Measurements from ENCODE around the gene KIAA2012. TPM values are rescaled to one million over a fixed set of nuclear protein-coding genes. Genes with fewer than 3 reads are reported as not detected.

Gene KIAA2012
- polyA plus RNA-seq, 3 donors = not detected

GRCh38 chr2:202121532-202122162, 48.6 kb downstream of the KIAA2012 start:
- WGBS (ENCODE audit: insufficient coverage) = 27% methylated on average over 8 of the region's 9 CpGs
- H4K20me1 ChIP-seq (ENCODE audit: insufficient read depth, low read length) = no peaks in the 10 kb centered on the region
- H3K9me3 ChIP-seq (replicated peaks in 1 of 2; ENCODE audit: control insufficient read depth in 1 of 2, insufficient read depth in 1 of 2, low read length in 2 of 2) = peaks cover 0 to 14% of the 10 kb centered on the region in 2 donors
- H3K36me3 ChIP-seq (replicated peaks in 1 of 2; ENCODE audit: control insufficient read depth in 1 of 2, insufficient read depth in 2 of 2, low read length in 2 of 2) = no peaks in the 10 kb centered on the region
- H3K36me3 Mint-ChIP-seq = peaks cover 0 to 4% of the 10 kb centered on the region in 2 donors
- peak overlapping the region; percentile 35 for H3K4me2 ChIP-seq (replicated peaks; ENCODE audit: extremely low read depth, low read length, poor library complexity, severe bottlenecking)
- peak overlapping the region in 1 of 2 donors; percentile 73 for H3K4me3 Mint-ChIP-seq
- H3K27ac ChIP-seq (ENCODE audit: low read depth in 1 of 2, low read length in 2 of 2) = peak overlapping the region in 1 of 2 donors; percentile 15
- DNase-seq = peak; percentile 61 to 78 (median 73)
- H3K4me1 ChIP-seq (ENCODE audit: control insufficient read depth in 1 of 2, insufficient read depth in 2 of 2, low read length in 2 of 2) = peaks cover 11 to 16% of the 10 kb centered on the region in 2 donors
- peak overlapping the region; percentile 62 to 86 (median 75) for H3K27ac Mint-ChIP-seq
- peaks cover 0 to 11% (median 8%) of the 10 kb centered on the region in 7 donors for H3K9me3 Mint-ChIP-seq
- intact Hi-C loops (cut with micrococcal nuclease) = no loop called here
- TF ChIP-seq CTCF (IDR thresholded peaks at IDR 0.05) = no peak
- H3K4me3 ChIP-seq (replicated peaks in 1 of 3; ENCODE audit: low read depth in 2 of 3, low read length in 3 of 3) = peak overlapping the region in 1 of 3 experiments; percentile 1
- H3K27me3 Mint-ChIP-seq (ENCODE audit: low read depth in 3 of 3) = peaks cover 0 to 3% (median 2%) of the 10 kb centered on the region in 3 donors
- H3K27me3 ChIP-seq (ENCODE audit: control insufficient read depth in 2 of 2, insufficient read depth in 2 of 2, low read length in 2 of 2) = no peaks in the 10 kb centered on the region
- H3K9ac ChIP-seq (ENCODE audit: insufficient read depth, low read length, poor library complexity, severe bottlenecking) = no peak overlapping the region
- H2AFZ ChIP-seq (ENCODE audit: insufficient read depth, low read depth, low read length, poor library complexity, severe bottlenecking) = peak overlapping the region; percentile 19
- H3K4me1 Mint-ChIP-seq = peaks cover 13% of the 10 kb centered on the region
- no peaks in the 10 kb centered on the region for H3K79me2 ChIP-seq (ENCODE audit: insufficient read depth, low read length)

- Mint-ChIP-seq H3K27me3 (ENCODE audit: low read depth in 3 of 3) (peaks cover 0 to 3% (median 0%) of the 10 kb centered on the region in 3 donors), H3K27ac (peak overlapping the region; percentile 62 to 86 (median 75)), H3K4me3 (peak overlapping the region in 1 of 2 donors; percentile 73), H3K9me3 (peaks cover 0 to 11% (median 8%) of the 10 kb centered on the region in 7 donors), H3K36me3 (peaks cover 0 to 4% of the 10 kb centered on the region in 2 donors), H3K4me1 (peaks cover 13% of the 10 kb centered on the region)
- Histone ChIP-seq H3K4me2 (replicated peaks; ENCODE audit: extremely low read depth, low read length, poor library complexity, severe bottlenecking) (peak overlapping the region; percentile 35), H3K4me3 (replicated peaks in 1 of 3; ENCODE audit: low read depth in 2 of 3, low read length in 3 of 3) (peak overlapping the region in 1 of 3 experiments; percentile 1), H4K20me1 (ENCODE audit: insufficient read depth, low read length) (no peaks in the 10 kb centered on the region), H3K27ac (ENCODE audit: low read depth in 1 of 2, low read length in 2 of 2) (no peak overlapping the region), H3K9me3 (replicated peaks in 1 of 2; ENCODE audit: control insufficient read depth in 1 of 2, insufficient read depth in 1 of 2, low read length in 2 of 2) (peaks cover 0 to 14% of the 10 kb centered on the region in 2 donors), H3K9ac (ENCODE audit: insufficient read depth, low read length, poor library complexity, severe bottlenecking) (no peak overlapping the region), H3K36me3 (replicated peaks in 1 of 2; ENCODE audit: control insufficient read depth in 1 of 2, insufficient read depth in 2 of 2, low read length in 2 of 2) (no peaks in the 10 kb centered on the region), H2AFZ (ENCODE audit: insufficient read depth, low read depth, low read length, poor library complexity, severe bottlenecking) (peak overlapping the region; percentile 19), H3K4me1 (ENCODE audit: control insufficient read depth in 1 of 2, insufficient read depth in 2 of 2, low read length in 2 of 2) (peaks cover 11 to 16% of the 10 kb centered on the region in 2 donors), H3K27me3 (ENCODE audit: control insufficient read depth in 2 of 2, insufficient read depth in 2 of 2, low read length in 2 of 2) (no peaks in the 10 kb centered on the region), H3K79me2 (ENCODE audit: insufficient read depth, low read length) (no peaks in the 10 kb centered on the region)
- intact Hi-C loops (cut with micrococcal nuclease) = no loop called here
- 94% methylated on average over 4 of the region's 4 CpGs for WGBS (ENCODE audit: insufficient coverage)
- no peak for DNase-seq
- TF ChIP-seq CTCF (IDR thresholded peaks at IDR 0.05) = no peak
Observed at GRCh38 chr2:202122163-202122540, 49.1 kb downstream of the KIAA2012 start.

Measured in CD14-positive monocyte (primary cell).